ENCODE measurements around the gene ADAM10. TPM values are rescaled to one million over a fixed set of nuclear protein-coding genes. Genes with fewer than 3 reads are reported as not detected.

Gene ADAM10
- total and polyA plus RNA-seq, 2 of the 4 experiments (the other 2 are of a cell fraction), result 110 to 185 TPM

GRCh38 chr15:58760385-58761009, 11.0 kb upstream of the ADAM10 start:
- no peaks in the 10 kb centered on the region for H3K4me1 ChIP-seq (ENCODE audit: control insufficient read depth, insufficient read depth, low read length)
- no peak overlapping the region for H3K4me3 ChIP-seq (ENCODE audit: insufficient read depth, low read depth, low read length)

More at GRCh38 chr15:58760385-58761009, 11.0 kb upstream of the ADAM10 start:
- DNase-seq (no peak), ATAC-seq (ENCODE audit: low read depth) (no peak)
- H3K27ac ChIP-seq (ENCODE audit: insufficient read depth, low read length), result no peak overlapping the region
- H2AK5ac ChIP-seq (ENCODE audit: low read depth, low read length), result no peak overlapping the region
- no CpG with 5 or more reads among the region's 7 CpGs for WGBS, 2 experiments (ENCODE audit: extremely low coverage in 2 of 2, insufficient read length in 1 of 2)
- peaks cover 6% of the 10 kb centered on the region for H3K9me3 ChIP-seq (ENCODE audit: control insufficient read depth, insufficient read depth, low read length)
- H2AFZ ChIP-seq (replicated peaks; ENCODE audit: low read length, poor library complexity), result no peak overlapping the region
- H4K20me1 ChIP-seq (ENCODE audit: insufficient read depth, low read length), result no peaks in the 10 kb centered on the region
- H3K9me1 ChIP-seq (ENCODE audit: insufficient read depth, low read length), result no peaks in the 10 kb centered on the region
- ChIA-PET CTCF (interaction anchor here (0.6 to 1.0 kb wide), 2 partner anchors 84 to 529 kb away, joined by 3 to 5 read pairs; no protein-coding TSS in a partner anchor), POLR2A (ENCODE audit: unreplicated experiment) (interaction anchor here (0.5 kb wide), 1 partner anchor 155 kb away, joined by 3 read pairs; no protein-coding TSS in a partner anchor)
- dilution Hi-C loops (cut with HindIII; ENCODE audit: low sequenced_read_pairs, unreplicated experiment), result no loop called here
- no peak overlapping the region for H3K4me2 ChIP-seq (ENCODE audit: low read depth, low read length)
- TF ChIP-seq SMC3 (IDR thresholded peaks at IDR 0.05; ENCODE audit: low read depth, low read length), result no peak
- no peak for TF ChIP-seq CEBPB (IDR thresholded peaks at IDR 0.05; ENCODE audit: low read depth, low read length)
- no peak for TF ChIP-seq RFX5 (IDR thresholded peaks at IDR 0.05; ENCODE audit: low read depth, low read length)
- no peak for TF ChIP-seq MAFK (IDR thresholded peaks at IDR 0.05; ENCODE audit: low read depth, low read length)
- H4K91ac ChIP-seq (ENCODE audit: insufficient read depth, low read depth, low read length), result no peak overlapping the region
- no TSS peak for BruUV-seq (replicated peaks)
- H3K23ac ChIP-seq (ENCODE audit: low read depth, low read length), result no peak overlapping the region
- no peaks in the 10 kb centered on the region for H3K27me3 ChIP-seq (ENCODE audit: control insufficient read depth, insufficient read depth, low read length)
- H2BK5ac ChIP-seq (ENCODE audit: low read depth, low read length, poor library complexity, severe bottlenecking), result no peak overlapping the region
- no peaks in the 10 kb centered on the region for H3K36me3 ChIP-seq (ENCODE audit: control insufficient read depth, insufficient read depth, low read length)
- no peak overlapping the region for H2BK120ac ChIP-seq (ENCODE audit: low read depth, low read length)
- H3K56ac ChIP-seq (ENCODE audit: extremely low read depth, insufficient read depth, low read length), result no peak overlapping the region
- no peaks in the 10 kb centered on the region for H3K79me1 ChIP-seq (ENCODE audit: low read depth in 1 of 2, low read length in 2 of 2)
- no peak overlapping the region for H4K5ac ChIP-seq (ENCODE audit: low read depth, low read length)
- H3K9ac ChIP-seq (ENCODE audit: low read depth, low read length), result no peak overlapping the region
- H4K8ac ChIP-seq (ENCODE audit: low read depth in 2 of 2, low read length in 2 of 2), result no peak overlapping the region
- no peak overlapping the region for H3K14ac ChIP-seq (replicated peaks; ENCODE audit: low read depth, low read length)
- H2BK20ac ChIP-seq (ENCODE audit: low read depth, low read length), result no peak overlapping the region
- intact Hi-C loops (cut with micrococcal nuclease), result no loop called here
- no peak overlapping the region for H2AK9ac ChIP-seq (replicated peaks; ENCODE audit: low read depth, low read length, poor library complexity)
- in situ Hi-C loops (cut with MboI; ENCODE audit: low sequenced_read_pairs), result loop anchor here (25.0 kb wide), 1 partner anchor 523 kb away; no protein-coding TSS in a partner anchor
- H2BK15ac ChIP-seq (ENCODE audit: low read depth, low read length), result no peak overlapping the region
- H3K18ac ChIP-seq (ENCODE audit: low read depth, low read length), result no peak overlapping the region
- no peak overlapping the region for H3K4ac ChIP-seq (ENCODE audit: low read depth, low read length)
